ENCODE measurements around the gene ALAS1.

DNA sequence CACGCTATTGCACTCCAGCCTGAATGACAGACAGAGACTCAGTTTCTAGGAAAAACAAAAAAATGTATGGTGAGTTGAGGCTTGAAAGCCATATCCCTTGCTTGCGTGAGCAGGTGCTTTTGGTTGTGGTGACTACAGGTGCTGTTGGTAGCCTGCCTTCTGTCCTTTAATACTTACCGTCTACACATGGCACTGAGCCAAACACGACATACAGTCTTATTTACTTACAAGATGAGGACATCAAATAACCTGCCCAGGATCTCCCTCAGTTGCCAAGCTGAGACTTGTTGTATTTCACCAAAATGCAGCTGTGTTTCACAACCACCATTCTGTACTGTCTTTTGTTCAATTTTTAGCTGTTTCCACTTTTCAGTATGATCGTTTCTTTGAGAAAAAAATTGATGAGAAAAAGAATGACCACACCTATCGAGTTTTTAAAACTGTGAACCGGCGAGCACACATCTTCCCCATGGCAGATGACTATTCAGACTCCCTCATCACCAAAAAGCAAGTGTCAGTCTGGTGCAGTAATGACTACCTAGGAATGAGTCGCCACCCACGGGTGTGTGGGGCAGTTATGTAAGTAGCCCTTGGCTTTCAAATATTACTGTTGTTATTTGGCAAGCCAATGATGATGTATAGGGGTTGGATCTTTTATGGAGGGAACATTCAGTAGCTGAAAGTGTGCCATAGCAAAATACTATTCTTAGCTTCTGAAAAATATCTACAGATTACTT is 6.5 kb downstream of the ALAS1 start:
- TF ChIP-seq POLR2AphosphoS5 (IDR thresholded peaks at IDR 0.05; ENCODE audit: low read depth, low read length) (no peak), POLR2A (IDR thresholded peaks at IDR 0.05; ENCODE audit: low read depth, low read length) (no peak), TAF1 (IDR thresholded peaks at IDR 0.05; ENCODE audit: low read depth, low read length) (no peak), SPI1 (IDR thresholded peaks at IDR 0.05; ENCODE audit: low read depth, low read length) (no peak)
